Thymus (tissue), 11 donors: Measurements from ENCODE around the gene RPS6KA4. TPM values are rescaled to one million over a fixed set of nuclear protein-coding genes. Genes with fewer than 3 reads are reported as not detected.

Experiments used
- DNase-seq, 9 donors: peaks; one replicate each; pipeline ENCODE4 v3.0.0-alpha.2; 2013; ENCODE audit warnings: low spot score in 9 of 9, low read depth in 6 of 9, missing footprints in 1 of 9
- H3K27ac ChIP-seq, 2 donors: one replicate each; pipeline ENCODE4 v1.5.1; 2013; ENCODE audit warnings: control low read depth in 1 of 2, low read depth in 1 of 2, low read length in 1 of 2, mild to moderate bottlenecking in 1 of 2, moderate library complexity in 1 of 2
- H3K27me3 ChIP-seq, 2 donors: one replicate each; pipeline ENCODE4 v1.5.1; 2013; ENCODE audit warnings: low read length in 1 of 2; ENCODE audit not compliant: control insufficient read depth in 2 of 2, insufficient read depth in 1 of 2
- H3K36me3 ChIP-seq, 2 donors: one replicate each; pipeline ENCODE4 v1.5.1; 2013; ENCODE audit warnings: low read length in 1 of 2, mild to moderate bottlenecking in 1 of 2, moderate library complexity in 1 of 2; ENCODE audit not compliant: control insufficient read depth in 2 of 2, insufficient read depth in 2 of 2
- H3K4me1 ChIP-seq, 2 donors: one replicate each; pipeline ENCODE4 v1.5.1; 2013; ENCODE audit warnings: low read length in 2 of 2; ENCODE audit not compliant: control insufficient read depth in 2 of 2, insufficient read depth in 2 of 2
- H3K4me3 ChIP-seq, 2 donors: one replicate each; pipeline ENCODE4 v1.5.1; 2013; ENCODE audit warnings: low read length in 2 of 2, control low read depth in 1 of 2, mild to moderate bottlenecking in 1 of 2
- H3K9me3 ChIP-seq, 2 donors: one replicate each; pipeline ENCODE4 v1.5.1; 2013; ENCODE audit warnings: low read length in 1 of 2, mild to moderate bottlenecking in 1 of 2; ENCODE audit not compliant: control insufficient read depth in 2 of 2, insufficient read depth in 1 of 2
- WGBS: extraction: QIAGEN DNeasy Blood & Tissue Kit; methylation state at CpG from one replicate; pipeline ENCODE4 v1.1.7; 2013; 5-methylcytosine and 5-hydroxymethylcytosine counted together
- polyA plus RNA-seq: library from polyadenylated mRNA; stranded (reverse); fragments of 200-250 nt; gene quantifications from one replicate; pipeline ENCODE4 v1.2.3, GENCODE V29; 2013
- total RNA-seq: library from RNA; stranded (reverse); fragments of 120-200 nt; gene quantifications from one replicate; pipeline ENCODE4 v1.2.4, GENCODE V29; 2013
- donor health status: healthy.

Gene RPS6KA4
- total and polyA plus RNA-seq, 2 donors = 17.8 to 24.6 TPM

GRCh38 chr11:64396079-64396591 lies 37.2 kb downstream of the RPS6KA4 start:
- Histone ChIP-seq H3K9me3 (no peaks in the 10 kb centered on the region), H3K27me3 (no peaks in the 10 kb centered on the region), H3K4me3 (no peak overlapping the region), H3K27ac (no peak overlapping the region), H3K4me1 (peaks cover 15 to 28% of the 10 kb centered on the region in 2 donors), H3K36me3 (no peaks in the 10 kb centered on the region)
- WGBS = 35% methylated on average over 15 of the region's 15 CpGs
- peak in 1 of 9 donors; percentile 38 for DNase-seq

DNA sequence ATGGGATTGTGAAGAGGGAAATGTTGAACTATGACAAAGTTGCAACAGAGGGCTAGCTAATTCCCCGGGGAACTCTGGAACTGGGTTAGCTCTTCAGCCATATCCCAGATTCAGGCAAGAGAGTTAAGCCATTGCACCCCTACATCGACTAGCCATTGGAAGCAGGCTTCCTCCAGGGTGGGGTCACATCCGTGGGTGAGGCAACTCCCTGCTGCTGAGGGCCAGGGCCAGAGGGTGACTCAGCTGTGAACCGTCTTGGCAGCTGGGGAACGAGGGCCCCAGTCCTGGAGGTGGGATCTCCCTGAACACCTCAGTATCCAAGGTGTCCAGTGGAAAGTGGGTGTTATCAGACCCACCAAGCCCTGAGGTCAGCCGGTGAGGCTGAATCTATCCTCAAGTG lies 41.1 kb downstream of the RPS6KA4 start:
- no peaks in the 10 kb centered on the region for H3K36me3 ChIP-seq
- no peak for DNase-seq
- no peaks in the 10 kb centered on the region for H3K27me3 ChIP-seq
- no peak overlapping the region for H3K27ac ChIP-seq
- H3K9me3 ChIP-seq = no peaks in the 10 kb centered on the region
- WGBS = 85% methylated on average over 6 of the region's 6 CpGs
- H3K4me3 ChIP-seq = no peak overlapping the region
- peaks cover 11 to 15% of the 10 kb centered on the region in 2 donors for H3K4me1 ChIP-seq

DNA sequence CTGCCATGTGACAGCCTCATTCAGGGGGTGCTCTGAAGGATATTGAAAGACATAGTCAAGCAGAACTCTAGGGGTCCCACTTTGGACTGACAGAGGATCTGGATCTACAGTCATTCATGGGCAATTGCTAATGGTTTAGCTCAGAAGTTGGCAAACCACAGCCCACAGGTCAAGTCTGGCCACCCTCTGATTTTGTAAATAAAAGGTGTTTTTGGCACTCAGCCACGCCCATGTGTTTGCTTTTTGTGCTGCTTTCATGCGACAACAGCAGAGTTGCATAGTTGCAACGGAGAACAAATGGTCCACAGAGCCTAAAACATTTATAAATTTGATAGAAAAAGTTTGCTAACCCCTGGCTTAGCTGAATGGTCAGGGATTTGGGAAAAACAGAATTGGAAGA lies 41.7 kb downstream of the RPS6KA4 start:
- Histone ChIP-seq H3K4me3 (no peak overlapping the region), H3K9me3 (no peaks in the 10 kb centered on the region), H3K27me3 (no peaks in the 10 kb centered on the region), H3K4me1 (peaks cover 5 to 9% of the 10 kb centered on the region in 2 donors), H3K27ac (no peak overlapping the region), H3K36me3 (no peaks in the 10 kb centered on the region)
- DNase-seq = no peak
- WGBS = 95% methylated on average over 3 of the region's 3 CpGs

DNA sequence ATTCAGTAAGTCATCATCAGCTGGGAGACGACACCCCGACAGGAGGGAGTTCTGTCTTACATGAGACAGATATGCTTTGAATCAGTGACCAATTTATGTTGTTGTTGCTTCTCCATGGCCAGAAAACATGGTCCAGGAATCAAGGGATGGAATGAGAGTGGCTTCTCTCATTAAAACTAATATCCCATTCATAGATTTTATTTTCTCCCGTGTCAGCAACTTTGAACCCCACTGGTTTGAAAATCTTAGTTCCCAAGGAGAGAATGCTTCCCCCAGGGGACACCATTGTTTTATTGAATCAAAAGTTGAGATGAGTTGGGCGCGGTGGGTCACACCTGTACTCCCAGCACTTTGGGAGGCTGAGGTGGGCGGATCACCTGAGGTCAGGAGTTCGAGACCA lies 42.8 kb downstream of the RPS6KA4 start:
- H3K36me3 ChIP-seq = no peaks in the 10 kb centered on the region
- H3K9me3 ChIP-seq = no peaks in the 10 kb centered on the region
- WGBS = 97% methylated on average over 7 of the region's 7 CpGs
- no peak for DNase-seq
- no peak overlapping the region for H3K4me3 ChIP-seq
- no peaks in the 10 kb centered on the region for H3K4me1 ChIP-seq
- no peak overlapping the region for H3K27ac ChIP-seq
- no peaks in the 10 kb centered on the region for H3K27me3 ChIP-seq

DNA sequence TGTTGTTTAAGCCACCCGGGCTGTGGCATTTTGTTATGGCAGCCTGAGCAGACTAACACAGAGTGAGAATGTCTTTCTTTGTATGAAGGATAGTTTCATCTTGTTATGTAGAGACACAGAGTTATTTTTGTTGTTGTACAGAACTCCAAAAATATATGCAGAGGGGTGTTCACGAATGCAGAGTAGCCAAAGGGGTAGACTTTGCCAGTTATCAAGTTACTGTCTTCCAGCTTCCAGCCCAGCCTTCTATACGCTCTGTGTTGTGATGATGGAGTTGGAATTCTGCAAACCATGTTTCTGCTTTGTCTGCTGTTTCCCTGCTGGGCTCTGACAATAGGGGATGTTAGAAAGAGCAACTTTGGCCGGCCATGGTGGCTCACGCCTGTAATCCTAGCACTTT lies 44.1 kb downstream of the RPS6KA4 start:
- WGBS = 95% methylated on average over 5 of the region's 5 CpGs
- no peaks in the 10 kb centered on the region for H3K36me3 ChIP-seq

DNA sequence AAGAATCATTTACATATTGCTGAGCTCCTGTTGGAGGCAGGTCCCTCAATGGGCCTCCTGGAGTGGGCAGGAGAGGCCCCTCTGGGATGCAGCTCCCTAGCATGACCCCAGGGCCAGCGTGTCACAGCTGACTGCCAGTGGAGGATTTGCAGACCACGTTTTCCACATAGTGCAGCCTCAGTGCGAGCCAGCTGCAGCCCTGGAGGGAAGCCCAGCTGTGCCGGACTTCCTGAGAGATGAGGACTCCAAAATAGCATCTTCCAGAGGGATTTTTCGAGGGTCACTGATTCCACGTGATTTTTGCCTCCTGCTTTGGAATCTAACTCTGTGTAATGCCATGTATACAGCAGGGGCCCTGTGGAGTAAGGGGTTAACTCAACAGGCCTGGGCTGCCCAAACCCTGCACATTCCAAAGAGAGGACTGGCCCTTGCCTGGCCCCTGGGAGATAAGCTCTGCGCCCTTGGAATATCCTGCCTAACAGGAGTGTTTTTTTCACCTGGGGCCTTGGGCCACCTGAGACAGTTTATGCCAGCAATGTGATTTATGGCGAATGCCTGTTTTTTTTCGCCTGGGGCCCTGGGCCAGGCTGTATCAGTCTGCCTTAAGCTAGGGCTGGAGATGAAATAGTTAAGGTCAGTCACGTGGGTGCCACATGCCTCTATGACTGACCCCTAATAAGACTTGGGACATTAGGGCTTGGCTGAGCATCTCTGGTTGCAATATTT lies 47.4 kb downstream of the RPS6KA4 start:
- no peaks in the 10 kb centered on the region for H3K36me3 ChIP-seq
- peaks cover 0 to 11% of the 10 kb centered on the region in 2 donors for H3K4me1 ChIP-seq
- H3K27ac ChIP-seq = no peak overlapping the region
- no peaks in the 10 kb centered on the region for H3K9me3 ChIP-seq
- DNase-seq = no peak
- H3K4me3 ChIP-seq = no peak overlapping the region
- whole genome bisulfite sequencing = 89% methylated on average over 10 of the region's 10 CpGs
- H3K27me3 ChIP-seq = no peaks in the 10 kb centered on the region

More for the DNA sequence above, 44.1 kb downstream of the RPS6KA4 start:
- no peaks in the 10 kb centered on the region for H3K27me3 ChIP-seq
- no peak for DNase-seq
- H3K9me3 ChIP-seq = no peaks in the 10 kb centered on the region
- H3K4me3 ChIP-seq = no peak overlapping the region
- H3K27ac ChIP-seq = no peak overlapping the region
- no peaks in the 10 kb centered on the region for H3K4me1 ChIP-seq

GRCh38 chr11:64407221-64407620 lies 48.3 kb downstream of the RPS6KA4 start:
- 92% methylated on average over 11 of the region's 11 CpGs for WGBS
- DNase-seq = no peak
- H3K9me3 ChIP-seq = no peaks in the 10 kb centered on the region
- H3K27ac ChIP-seq = no peak overlapping the region
- peaks cover 0 to 11% of the 10 kb centered on the region in 2 donors for H3K4me1 ChIP-seq
- H3K4me3 ChIP-seq = no peak overlapping the region
- no peaks in the 10 kb centered on the region for H3K27me3 ChIP-seq
- H3K36me3 ChIP-seq = no peaks in the 10 kb centered on the region

DNA sequence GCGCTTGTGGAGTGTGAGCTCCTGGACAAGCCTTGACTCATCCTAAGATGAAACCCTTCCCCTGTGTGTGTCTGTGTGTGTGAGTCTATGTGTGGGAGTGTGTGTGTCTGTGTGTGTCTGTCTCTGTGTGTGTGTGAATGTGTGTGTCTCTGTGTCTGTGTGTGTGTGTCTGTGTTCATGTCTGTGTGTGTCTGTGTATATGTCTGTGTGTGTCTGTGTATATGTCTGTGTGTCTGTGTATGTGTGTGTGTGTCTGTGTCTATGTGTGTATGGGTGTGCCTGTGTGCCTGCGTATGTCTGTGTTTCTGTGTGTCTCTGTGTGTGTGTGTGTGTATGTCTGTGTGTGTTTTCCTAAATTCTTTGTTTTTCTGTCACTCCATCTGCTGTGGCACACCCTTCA lies 48.7 kb downstream of the RPS6KA4 start:
- DNase-seq = no peak
- Histone ChIP-seq H3K9me3 (no peaks in the 10 kb centered on the region), H3K27me3 (no peaks in the 10 kb centered on the region), H3K36me3 (no peaks in the 10 kb centered on the region), H3K27ac (no peak overlapping the region), H3K4me1 (peaks cover 0 to 11% of the 10 kb centered on the region in 2 donors), H3K4me3 (no peak overlapping the region)
- 98% methylated on average over 2 of the region's 2 CpGs for WGBS

DNA sequence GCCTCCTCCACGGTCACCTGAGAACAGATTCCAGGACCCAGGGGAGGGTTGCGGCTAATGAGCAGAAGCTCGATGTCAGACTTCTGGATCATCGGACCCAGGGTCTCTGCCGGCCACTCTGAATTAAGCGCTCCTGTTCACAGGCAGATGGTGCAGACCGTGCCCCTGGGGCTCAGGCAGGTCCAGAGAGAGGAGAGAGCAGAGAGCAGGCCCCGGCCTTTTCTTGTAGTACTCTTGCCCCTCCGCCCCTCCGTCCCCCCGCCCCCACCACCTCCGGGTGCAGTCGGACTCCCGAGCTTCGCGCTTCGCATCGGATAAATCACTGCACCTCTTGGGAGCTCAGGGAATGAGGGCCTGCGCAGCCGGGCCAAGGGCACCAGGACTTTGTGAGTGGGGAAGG lies 50.3 kb downstream of the RPS6KA4 start:
- WGBS = 91% methylated on average over 20 of the region's 20 CpGs
- no peak for DNase-seq
- Histone ChIP-seq H3K4me1 (peaks cover 0 to 11% of the 10 kb centered on the region in 2 donors), H3K27me3 (no peaks in the 10 kb centered on the region), H3K36me3 (no peaks in the 10 kb centered on the region), H3K9me3 (no peaks in the 10 kb centered on the region), H3K27ac (no peak overlapping the region), H3K4me3 (no peak overlapping the region)
